Measurements from ENCODE around the gene CREB3L2. TPM values are rescaled to one million over a fixed set of nuclear protein-coding genes. Genes with fewer than 3 reads are reported as not detected.

The CREB3L2 gene
- total and polyA plus RNA-seq, 2 donors (not counting 1 experiment from before 2014, with no cell fraction given) = 39.3 to 63.7 TPM

DNA sequence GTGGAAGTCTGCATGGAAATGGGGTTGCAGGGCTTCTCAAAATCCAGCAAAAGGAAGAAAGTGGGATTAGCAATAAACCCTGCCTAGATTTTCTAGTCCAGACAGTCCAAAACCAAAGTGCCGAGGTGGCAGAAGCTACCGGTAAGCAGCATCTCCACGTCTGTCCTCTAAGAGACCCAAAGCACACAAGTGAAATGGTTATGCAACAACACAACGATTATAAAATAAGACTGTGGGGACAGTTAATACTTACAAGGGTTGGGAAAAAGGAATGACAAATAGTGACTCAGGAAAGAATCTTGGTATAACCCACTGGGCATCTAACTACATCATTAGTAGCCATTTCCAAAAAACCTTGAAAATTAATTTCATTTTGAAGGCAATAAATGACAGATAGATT, 24.7 kb downstream of the CREB3L2 start:
- H3K4me3 ChIP-seq (replicated peaks in 1 of 4; ENCODE audit: control extremely low read depth in 1 of 4, insufficient read depth in 1 of 4, low read depth in 3 of 4, low read length in 4 of 4) = no peak overlapping the region
- no peaks in the 10 kb centered on the region for H3K27me3 ChIP-seq (ENCODE audit: control insufficient read depth, insufficient read depth, low read length)
- no peak overlapping the region for H3K9ac ChIP-seq (ENCODE audit: insufficient read depth, low read length)
- H2AFZ ChIP-seq (ENCODE audit: low read length) = no peak overlapping the region
- peak overlapping the region; percentile 19 for H3K4me2 ChIP-seq (ENCODE audit: extremely low read depth, insufficient read depth, low read length)
- DNase-seq (ENCODE audit: low read depth in 2 of 2) = peak in 1 of 2 donors; percentile 57
- H3K9me3 ChIP-seq (ENCODE audit: control insufficient read depth, insufficient read depth, low read depth, low read length) = no peaks in the 10 kb centered on the region
- peaks cover 51% of the 10 kb centered on the region for H3K4me1 ChIP-seq (ENCODE audit: control insufficient read depth, extremely low read depth, insufficient read depth, low read length)
- no peak for TF ChIP-seq EZH2 (IDR thresholded peaks at IDR 0.05; ENCODE audit: low read length, missing control alignments)
- TF ChIP-seq, protein P1, sequence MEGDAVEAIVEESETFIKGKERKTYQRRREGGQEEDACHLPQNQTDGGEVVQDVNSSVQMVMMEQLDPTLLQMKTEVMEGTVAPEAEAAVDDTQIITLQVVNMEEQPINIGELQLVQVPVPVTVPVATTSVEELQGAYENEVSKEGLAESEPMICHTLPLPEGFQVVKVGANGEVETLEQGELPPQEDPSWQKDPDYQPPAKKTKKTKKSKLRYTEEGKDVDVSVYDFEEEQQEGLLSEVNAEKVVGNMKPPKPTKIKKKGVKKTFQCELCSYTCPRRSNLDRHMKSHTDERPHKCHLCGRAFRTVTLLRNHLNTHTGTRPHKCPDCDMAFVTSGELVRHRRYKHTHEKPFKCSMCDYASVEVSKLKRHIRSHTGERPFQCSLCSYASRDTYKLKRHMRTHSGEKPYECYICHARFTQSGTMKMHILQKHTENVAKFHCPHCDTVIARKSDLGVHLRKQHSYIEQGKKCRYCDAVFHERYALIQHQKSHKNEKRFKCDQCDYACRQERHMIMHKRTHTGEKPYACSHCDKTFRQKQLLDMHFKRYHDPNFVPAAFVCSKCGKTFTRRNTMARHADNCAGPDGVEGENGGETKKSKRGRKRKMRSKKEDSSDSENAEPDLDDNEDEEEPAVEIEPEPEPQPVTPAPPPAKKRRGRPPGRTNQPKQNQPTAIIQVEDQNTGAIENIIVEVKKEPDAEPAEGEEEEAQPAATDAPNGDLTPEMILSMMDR (conservative IDR thresholded peaks at IDR 0.05 in 1 of 2, IDR thresholded peaks at IDR 0.05 in 1 of 2; ENCODE audit: low read depth in 1 of 2, low read length in 2 of 2) = no peak
- no peaks in the 10 kb centered on the region for H4K20me1 ChIP-seq (ENCODE audit: control insufficient read depth, extremely low read depth, insufficient read depth, low read length)
- H3K36me3 ChIP-seq (ENCODE audit: control insufficient read depth, insufficient read depth, low read length) = no peaks in the 10 kb centered on the region
- H3K79me2 ChIP-seq (ENCODE audit: control insufficient read depth, insufficient read depth, low read length) = peaks cover 87% of the 10 kb centered on the region
- H3K27ac ChIP-seq (ENCODE audit: insufficient read depth, low read length) = peak overlapping the region; percentile 98

DNA sequence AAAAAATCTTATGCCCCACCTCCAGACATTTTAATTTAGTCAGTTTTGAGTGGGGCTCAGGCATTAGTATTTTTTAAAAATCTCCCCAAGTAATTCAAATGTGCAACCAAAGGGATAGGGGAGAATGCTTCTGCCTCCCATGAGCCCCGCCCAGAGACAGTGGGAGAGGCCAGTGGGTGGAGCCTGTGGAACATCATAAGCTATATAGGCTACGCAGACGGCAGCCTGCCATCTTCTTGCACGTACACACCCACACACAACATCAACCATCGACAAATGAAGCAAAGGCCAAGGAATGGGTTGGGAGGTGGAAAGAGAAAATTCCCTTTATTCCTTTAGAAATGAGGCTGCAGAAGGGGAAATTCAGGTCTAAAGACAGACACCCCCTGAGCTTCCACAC, 25.2 kb downstream of the CREB3L2 start:
- DNase-seq (ENCODE audit: low read depth in 2 of 2) = no peak
- Histone ChIP-seq H3K27ac (ENCODE audit: insufficient read depth, low read length) (peak overlapping the region; percentile 98), H3K9me3 (ENCODE audit: control insufficient read depth, insufficient read depth, low read depth, low read length) (no peaks in the 10 kb centered on the region), H3K4me3 (replicated peaks in 1 of 4; ENCODE audit: control extremely low read depth in 1 of 4, insufficient read depth in 1 of 4, low read depth in 3 of 4, low read length in 4 of 4) (no peak overlapping the region), H3K4me2 (ENCODE audit: extremely low read depth, insufficient read depth, low read length) (peak overlapping the region; percentile 19), H3K4me1 (ENCODE audit: control insufficient read depth, extremely low read depth, insufficient read depth, low read length) (peaks cover 51% of the 10 kb centered on the region), H4K20me1 (ENCODE audit: control insufficient read depth, extremely low read depth, insufficient read depth, low read length) (no peaks in the 10 kb centered on the region), H3K79me2 (ENCODE audit: control insufficient read depth, insufficient read depth, low read length) (peaks cover 87% of the 10 kb centered on the region), H3K9ac (ENCODE audit: insufficient read depth, low read length) (no peak overlapping the region), H2AFZ (ENCODE audit: low read length) (no peak overlapping the region), H3K27me3 (ENCODE audit: control insufficient read depth, insufficient read depth, low read length) (no peaks in the 10 kb centered on the region), H3K36me3 (ENCODE audit: control insufficient read depth, insufficient read depth, low read length) (no peaks in the 10 kb centered on the region)
- TF ChIP-seq, protein P1 (conservative IDR thresholded peaks at IDR 0.05 in 1 of 2, IDR thresholded peaks at IDR 0.05 in 1 of 2; ENCODE audit: low read depth in 1 of 2, low read length in 2 of 2) = no peak
- no peak for TF ChIP-seq EZH2 (IDR thresholded peaks at IDR 0.05; ENCODE audit: low read length, missing control alignments)

DNA sequence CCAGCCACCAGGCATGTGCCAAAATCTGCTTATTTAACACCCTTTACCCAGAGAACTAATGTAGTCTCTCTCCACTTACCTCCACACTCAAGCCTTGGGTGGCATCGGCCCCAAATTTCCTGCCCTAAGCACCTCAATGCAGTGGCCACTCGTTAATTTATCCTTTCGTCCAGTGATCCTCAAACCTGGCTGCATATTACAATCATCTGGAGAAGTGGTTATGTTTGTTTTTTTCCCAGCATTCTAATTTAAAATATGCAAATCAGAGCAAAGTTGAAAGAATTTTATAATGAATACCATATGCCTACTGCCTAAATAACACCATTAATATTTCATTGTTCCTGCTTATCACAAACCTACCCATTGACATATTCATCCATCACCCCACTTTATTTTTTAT, 25.7 kb downstream of the CREB3L2 start:
- Histone ChIP-seq H3K36me3 (ENCODE audit: control insufficient read depth, insufficient read depth, low read length) (no peaks in the 10 kb centered on the region), H4K20me1 (ENCODE audit: control insufficient read depth, extremely low read depth, insufficient read depth, low read length) (no peaks in the 10 kb centered on the region), H3K4me3 (replicated peaks in 1 of 4; ENCODE audit: control extremely low read depth in 1 of 4, insufficient read depth in 1 of 4, low read depth in 3 of 4, low read length in 4 of 4) (no peak overlapping the region), H3K4me1 (ENCODE audit: control insufficient read depth, extremely low read depth, insufficient read depth, low read length) (peaks cover 47% of the 10 kb centered on the region), H3K79me2 (ENCODE audit: control insufficient read depth, insufficient read depth, low read length) (peaks cover 87% of the 10 kb centered on the region), H3K27me3 (ENCODE audit: control insufficient read depth, insufficient read depth, low read length) (no peaks in the 10 kb centered on the region), H3K9ac (ENCODE audit: insufficient read depth, low read length) (no peak overlapping the region), H3K4me2 (ENCODE audit: extremely low read depth, insufficient read depth, low read length) (no peak overlapping the region), H3K27ac (ENCODE audit: insufficient read depth, low read length) (peak overlapping the region; percentile 98), H2AFZ (ENCODE audit: low read length) (no peak overlapping the region), H3K9me3 (ENCODE audit: control insufficient read depth, insufficient read depth, low read depth, low read length) (no peaks in the 10 kb centered on the region)
- no peak for TF ChIP-seq EZH2 (IDR thresholded peaks at IDR 0.05; ENCODE audit: low read length, missing control alignments)
- TF ChIP-seq, protein P1 (conservative IDR thresholded peaks at IDR 0.05 in 1 of 2, IDR thresholded peaks at IDR 0.05 in 1 of 2; ENCODE audit: low read depth in 1 of 2, low read length in 2 of 2) = no peak
- no peak for DNase-seq (ENCODE audit: low read depth in 2 of 2)

All from fibroblast of lung (primary cell).